SK-N-SH (cell line): ENCODE results near the gene R3HCC1L. TPM values are rescaled to one million over a fixed set of nuclear protein-coding genes. Genes with fewer than 3 reads are reported as not detected.

Experiments used
- CTCF ChIA-PET: fragments of 300-600, 350-600 bp; formaldehyde crosslinking; extraction: SDS; loops from one replicate; lab custom pipeline; 2021; lab: Yijun Ruan, JAX
- POLR2A ChIA-PET: fragments of 350-600 bp; sonication (Branson Sonifier 250); formaldehyde crosslinking; extraction: SDS; loops from one replicate; lab custom pipeline; 2020; ENCODE audit warnings: antibody characterized with exemption, inconsistent platforms; lab: Yijun Ruan, JAX
- DNase-seq: peaks from one replicate; pipeline ENCODE4 v3.0.0; 2012
- H2AFZ ChIP-seq: fragments of 200-600 bp; sonication (generic); 2 replicates; pipeline ENCODE4 v1.8.1; 2016; ENCODE audit warnings: antibody characterized with exemption, mild to moderate bottlenecking, low read depth
- H3F3A ChIP-seq: fragments of 200-600 bp; sonication (generic); replicated peaks from 2 replicates; pipeline ENCODE3; 2016; ENCODE audit warnings: antibody characterized with exemption, mild to moderate bottlenecking; ENCODE audit not compliant: insufficient read depth
- H3K27ac ChIP-seq, 2 experiments: fragments of 200-500 bp in 1 of 2; fragments of 200-600 bp in 1 of 2; sonication (Bioruptor generic) in 1 of 2; sonication (generic), shearing (Covaris generic) in 1 of 2; 2 replicates each; pipeline versions ENCODE4 v1.5.1 to v1.6.1; 2014 to 2016; ENCODE audit warnings: low read depth in 2 of 2, inconsistent platforms in 1 of 2, low read length in 1 of 2, mild to moderate bottlenecking in 1 of 2, mixed read lengths in 1 of 2
- H3K27me3 ChIP-seq: fragments of 200-600 bp; sonication (generic), shearing (Covaris generic); 2 replicates; pipeline ENCODE4 v1.6.1; 2016; ENCODE audit warnings: mixed run types; ENCODE audit not compliant: insufficient read depth
- H3K36me3 ChIP-seq, 2 experiments: fragments of 200-500 bp in 1 of 2; fragments of 200-600 bp in 1 of 2; sonication (Bioruptor generic) in 1 of 2; sonication (generic) in 1 of 2; replicated peaks in 1 of 2; 2 replicates each; pipeline versions ENCODE3 to v1.5.1; 2014 to 2016; ENCODE audit warnings: low read length in 1 of 2, mild to moderate bottlenecking in 1 of 2; ENCODE audit not compliant: insufficient read depth in 2 of 2, control insufficient read depth in 1 of 2
- H3K4me1 ChIP-seq, 2 experiments: fragments of 200-500 bp in 1 of 2; fragments of 200-600 bp in 1 of 2; sonication (Bioruptor generic) in 1 of 2; sonication (generic), shearing (Covaris generic) in 1 of 2; 2 replicates each; pipeline versions ENCODE4 v1.5.1 to v1.6.1; 2014 to 2016; ENCODE audit warnings: low read depth in 1 of 2, low read length in 1 of 2, mixed run types in 1 of 2; ENCODE audit not compliant: insufficient read depth in 2 of 2, control insufficient read depth in 1 of 2
- H3K4me2 ChIP-seq: fragments of 200-600 bp; sonication (generic), shearing (Covaris generic); 2 replicates; pipeline ENCODE4 v1.6.1; 2017; ENCODE audit warnings: mixed run types
- H3K4me3 ChIP-seq, 2 experiments: fragments of 200-500 bp in 1 of 2; fragments of 200-600 bp in 1 of 2; sonication (Bioruptor generic) in 1 of 2; sonication (generic), shearing (Covaris generic) in 1 of 2; 2 replicates each; pipeline versions ENCODE4 v1.5.1 to v1.8.1; 2014 to 2016; ENCODE audit warnings: low read depth in 2 of 2, inconsistent platforms in 1 of 2, low read length in 1 of 2, mild to moderate bottlenecking in 1 of 2, mixed read lengths in 1 of 2, moderate library complexity in 1 of 2
- H3K79me2 ChIP-seq: fragments of 200-600 bp; sonication (generic); 2 replicates; pipeline ENCODE4 v1.8.1; 2017; ENCODE audit warnings: mild to moderate bottlenecking; ENCODE audit not compliant: insufficient read depth
- H3K9ac ChIP-seq: fragments of 200-600 bp; sonication (generic); 2 replicates; pipeline ENCODE4 v1.6.1; 2017; ENCODE audit warnings: mixed run types
- H3K9me2 ChIP-seq: fragments of 200-600 bp; sonication (generic); 2 replicates; pipeline ENCODE4 v1.6.1; 2017; ENCODE audit warnings: mixed run types
- H3K9me3 ChIP-seq: fragments of 200-600 bp; sonication (generic); 2 replicates; pipeline ENCODE4 v1.6.1; 2017; ENCODE audit warnings: mixed run types, mild to moderate bottlenecking, moderate library complexity
- H4K20me1 ChIP-seq: fragments of 200-600 bp; sonication (generic); 2 replicates; pipeline ENCODE4 v1.6.1; 2017; ENCODE audit warnings: mild to moderate bottlenecking, mixed run types; ENCODE audit not compliant: insufficient read depth
- CHD2 ChIP-seq: fragments of 150-350 bp; IDR thresholded peaks from 2 replicates; pipeline ENCODE4 v1.6.1; 2018; ENCODE audit warnings: low read length; ENCODE audit not compliant: partially characterized antibody
- GABPA ChIP-seq: IDR thresholded peaks from 2 replicates; pipeline ENCODE4 v1.4.0; 2012; ENCODE audit warnings: low read depth, mild to moderate bottlenecking
- MEF2A ChIP-seq: IDR thresholded peaks from 2 replicates; pipeline ENCODE4 v1.4.0; 2012; ENCODE audit warnings: low read depth, borderline replicate concordance
- MXI1 ChIP-seq: IDR thresholded peaks from 2 replicates; pipeline ENCODE4 v1.6.1; 2012; ENCODE audit warnings: mild to moderate bottlenecking, low read depth, low read length, improper control_type of control experiment
- RFX5 ChIP-seq: IDR thresholded peaks from 2 replicates; pipeline ENCODE4 v1.6.1; 2012; ENCODE audit warnings: mild to moderate bottlenecking, improper control_type of control experiment, low read length
- TAF1 ChIP-seq: IDR thresholded peaks from 2 replicates; pipeline ENCODE4 v1.6.1; 2012; ENCODE audit warnings: low read depth, mild to moderate bottlenecking, low read length, moderate library complexity, borderline replicate concordance
- USF1 ChIP-seq: IDR thresholded peaks from 2 replicates; pipeline ENCODE4 v1.4.0; 2012; ENCODE audit warnings: low read depth, borderline replicate concordance
- ZBTB33 ChIP-seq: IDR thresholded peaks from 2 replicates; pipeline ENCODE4 v1.4.0; 2012; ENCODE audit warnings: low read depth, borderline replicate concordance
- WGBS: methylation state at CpG from one replicate; pipeline ENCODE4 v1.1.6; 2017; ENCODE audit warnings: low lambda C conversion rate; 5-methylcytosine and 5-hydroxymethylcytosine counted together
- polyA plus RNA-seq, 3 experiments: library from polyadenylated mRNA; depleted of rRNA; stranded (reverse); fragments of >200 nt; gene quantifications; 2 replicates each; pipeline ENCODE4 v1.2.3, GENCODE V29; 2012
- TF ChIP-seq, protein P1 (sequence below): IDR thresholded peaks from 2 replicates; pipeline ENCODE4 v1.6.1; 2012; ENCODE audit warnings: mild to moderate bottlenecking, low read depth, low read length, moderate library complexity
- TF ChIP-seq, protein P2 (sequence below): fragments of 150-350 bp; IDR thresholded peaks from 2 replicates; pipeline ENCODE4 v1.6.1; 2017; ENCODE audit warnings: antibody characterized with exemption, low read length, low read depth, borderline replicate concordance
- TF ChIP-seq, protein P3 (sequence below): IDR thresholded peaks from 2 replicates; pipeline ENCODE4; 2012
- TF ChIP-seq, protein P4 (sequence below): fragments of 200-600 bp; sonication (generic); IDR thresholded peaks from 2 replicates; pipeline ENCODE4 v1.6.1; 2017; ENCODE audit warnings: antibody characterized with exemption, mild to moderate bottlenecking, moderate library complexity

Gene R3HCC1L
- polyA plus RNA-seq, 1 of the 3 experiments (the other 2 are of a cell fraction): 6.0 TPM

GRCh38 chr10:98231417-98231816 lies 97.0 kb downstream of the R3HCC1L start:
- H3K9me3 ChIP-seq: peaks cover 8% of the 10 kb centered on the region; the same call in 1 of the 2 replicates
- no peaks in the 10 kb centered on the region for H3K9me2 ChIP-seq
- no peak overlapping the region for H3K27ac ChIP-seq
- DNase-seq: no peak
- H4K20me1 ChIP-seq: no peaks in the 10 kb centered on the region
- H3K4me3 ChIP-seq: no peak overlapping the region
- CTCF ChIA-PET: no interaction called here
- H3K4me2 ChIP-seq: no peak overlapping the region
- no peak for TF ChIP-seq ZBTB33
- TF ChIP-seq TAF1: no peak
- H3K79me2 ChIP-seq: peaks cover 36% of the 10 kb centered on the region
- no peak overlapping the region for H3K9ac ChIP-seq
- no peaks in the 10 kb centered on the region for H3K27me3 ChIP-seq
- no peak overlapping the region for H2AFZ ChIP-seq
- POLR2A ChIA-PET: no interaction called here
- H3K4me1 ChIP-seq: no peaks in the 10 kb centered on the region
- no peaks in the 10 kb centered on the region for H3F3A ChIP-seq
- peaks cover 26 to 27% of the 10 kb centered on the region in 2 experiments for H3K36me3 ChIP-seq
- 94% methylated on average over 4 of the region's 4 CpGs for WGBS

DNA sequence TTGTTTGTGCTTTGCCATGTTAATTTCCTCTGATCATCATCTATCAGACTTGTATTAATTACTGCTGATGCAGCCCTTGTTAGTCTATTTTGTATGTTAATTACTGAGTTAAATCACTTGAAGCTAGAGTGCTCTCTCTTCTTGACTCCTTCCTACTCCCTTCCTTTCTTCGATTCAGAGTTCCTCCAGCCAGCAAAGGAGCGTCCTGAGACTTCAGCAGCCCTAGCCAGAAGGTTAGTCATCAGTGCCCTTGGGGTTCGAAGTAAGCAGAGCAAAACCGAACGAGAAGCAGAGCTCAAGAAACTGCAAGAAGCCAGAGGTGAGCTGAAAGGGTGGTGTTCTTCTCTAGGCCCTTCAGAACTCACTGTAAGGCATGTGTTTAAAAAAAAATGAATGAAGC lies 101.4 kb downstream of the R3HCC1L start:
- Histone ChIP-seq H4K20me1 (no peaks in the 10 kb centered on the region), H3K4me1 (0 out of 4 replicates have a peak, but pooled peaks cover 0 to 6% of the 10 kb centered on the region in 2 experiments), H3F3A (no peaks in the 10 kb centered on the region), H3K36me3 (peaks cover 33 to 56% of the 10 kb centered on the region in 2 experiments), H3K4me2 (no peak overlapping the region), H3K4me3 (no peak overlapping the region), H2AFZ (no peak overlapping the region), H3K27ac (no peak overlapping the region), H3K9me2 (no peaks in the 10 kb centered on the region), H3K9ac (no peak overlapping the region), H3K9me3 (no peaks in the 10 kb centered on the region), H3K79me2 (no peaks in the 10 kb centered on the region), H3K27me3 (no peaks in the 10 kb centered on the region)
- TF ChIP-seq ZBTB33 (no peak), MEF2A (no peak), GABPA (no peak), MXI1 (no peak), USF1 (no peak), CHD2 (no peak), RFX5 (no peak), TAF1 (no peak)
- TF ChIP-seq, protein P1, sequence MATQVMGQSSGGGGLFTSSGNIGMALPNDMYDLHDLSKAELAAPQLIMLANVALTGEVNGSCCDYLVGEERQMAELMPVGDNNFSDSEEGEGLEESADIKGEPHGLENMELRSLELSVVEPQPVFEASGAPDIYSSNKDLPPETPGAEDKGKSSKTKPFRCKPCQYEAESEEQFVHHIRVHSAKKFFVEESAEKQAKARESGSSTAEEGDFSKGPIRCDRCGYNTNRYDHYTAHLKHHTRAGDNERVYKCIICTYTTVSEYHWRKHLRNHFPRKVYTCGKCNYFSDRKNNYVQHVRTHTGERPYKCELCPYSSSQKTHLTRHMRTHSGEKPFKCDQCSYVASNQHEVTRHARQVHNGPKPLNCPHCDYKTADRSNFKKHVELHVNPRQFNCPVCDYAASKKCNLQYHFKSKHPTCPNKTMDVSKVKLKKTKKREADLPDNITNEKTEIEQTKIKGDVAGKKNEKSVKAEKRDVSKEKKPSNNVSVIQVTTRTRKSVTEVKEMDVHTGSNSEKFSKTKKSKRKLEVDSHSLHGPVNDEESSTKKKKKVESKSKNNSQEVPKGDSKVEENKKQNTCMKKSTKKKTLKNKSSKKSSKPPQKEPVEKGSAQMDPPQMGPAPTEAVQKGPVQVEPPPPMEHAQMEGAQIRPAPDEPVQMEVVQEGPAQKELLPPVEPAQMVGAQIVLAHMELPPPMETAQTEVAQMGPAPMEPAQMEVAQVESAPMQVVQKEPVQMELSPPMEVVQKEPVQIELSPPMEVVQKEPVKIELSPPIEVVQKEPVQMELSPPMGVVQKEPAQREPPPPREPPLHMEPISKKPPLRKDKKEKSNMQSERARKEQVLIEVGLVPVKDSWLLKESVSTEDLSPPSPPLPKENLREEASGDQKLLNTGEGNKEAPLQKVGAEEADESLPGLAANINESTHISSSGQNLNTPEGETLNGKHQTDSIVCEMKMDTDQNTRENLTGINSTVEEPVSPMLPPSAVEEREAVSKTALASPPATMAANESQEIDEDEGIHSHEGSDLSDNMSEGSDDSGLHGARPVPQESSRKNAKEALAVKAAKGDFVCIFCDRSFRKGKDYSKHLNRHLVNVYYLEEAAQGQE: no peak
- TF ChIP-seq, protein P2, sequence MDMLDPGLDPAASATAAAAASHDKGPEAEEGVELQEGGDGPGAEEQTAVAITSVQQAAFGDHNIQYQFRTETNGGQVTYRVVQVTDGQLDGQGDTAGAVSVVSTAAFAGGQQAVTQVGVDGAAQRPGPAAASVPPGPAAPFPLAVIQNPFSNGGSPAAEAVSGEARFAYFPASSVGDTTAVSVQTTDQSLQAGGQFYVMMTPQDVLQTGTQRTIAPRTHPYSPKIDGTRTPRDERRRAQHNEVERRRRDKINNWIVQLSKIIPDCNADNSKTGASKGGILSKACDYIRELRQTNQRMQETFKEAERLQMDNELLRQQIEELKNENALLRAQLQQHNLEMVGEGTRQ: no peak
- TF ChIP-seq, protein P3, sequence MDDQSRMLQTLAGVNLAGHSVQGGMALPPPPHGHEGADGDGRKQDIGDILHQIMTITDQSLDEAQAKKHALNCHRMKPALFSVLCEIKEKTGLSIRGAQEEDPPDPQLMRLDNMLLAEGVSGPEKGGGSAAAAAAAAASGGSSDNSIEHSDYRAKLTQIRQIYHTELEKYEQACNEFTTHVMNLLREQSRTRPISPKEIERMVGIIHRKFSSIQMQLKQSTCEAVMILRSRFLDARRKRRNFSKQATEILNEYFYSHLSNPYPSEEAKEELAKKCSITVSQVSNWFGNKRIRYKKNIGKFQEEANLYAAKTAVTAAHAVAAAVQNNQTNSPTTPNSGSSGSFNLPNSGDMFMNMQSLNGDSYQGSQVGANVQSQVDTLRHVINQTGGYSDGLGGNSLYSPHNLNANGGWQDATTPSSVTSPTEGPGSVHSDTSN: no peak
- TF ChIP-seq, protein P4, sequence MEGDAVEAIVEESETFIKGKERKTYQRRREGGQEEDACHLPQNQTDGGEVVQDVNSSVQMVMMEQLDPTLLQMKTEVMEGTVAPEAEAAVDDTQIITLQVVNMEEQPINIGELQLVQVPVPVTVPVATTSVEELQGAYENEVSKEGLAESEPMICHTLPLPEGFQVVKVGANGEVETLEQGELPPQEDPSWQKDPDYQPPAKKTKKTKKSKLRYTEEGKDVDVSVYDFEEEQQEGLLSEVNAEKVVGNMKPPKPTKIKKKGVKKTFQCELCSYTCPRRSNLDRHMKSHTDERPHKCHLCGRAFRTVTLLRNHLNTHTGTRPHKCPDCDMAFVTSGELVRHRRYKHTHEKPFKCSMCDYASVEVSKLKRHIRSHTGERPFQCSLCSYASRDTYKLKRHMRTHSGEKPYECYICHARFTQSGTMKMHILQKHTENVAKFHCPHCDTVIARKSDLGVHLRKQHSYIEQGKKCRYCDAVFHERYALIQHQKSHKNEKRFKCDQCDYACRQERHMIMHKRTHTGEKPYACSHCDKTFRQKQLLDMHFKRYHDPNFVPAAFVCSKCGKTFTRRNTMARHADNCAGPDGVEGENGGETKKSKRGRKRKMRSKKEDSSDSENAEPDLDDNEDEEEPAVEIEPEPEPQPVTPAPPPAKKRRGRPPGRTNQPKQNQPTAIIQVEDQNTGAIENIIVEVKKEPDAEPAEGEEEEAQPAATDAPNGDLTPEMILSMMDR: no peak
- POLR2A ChIA-PET: no interaction called here
- CTCF ChIA-PET: interaction anchor here (1.6 kb wide), 1 partner anchor 74 kb away, joined by 16 read pairs; no protein-coding TSS in a partner anchor
- 91% methylated on average over 5 of the region's 5 CpGs for WGBS
- DNase-seq: no peak
